ENCODE results near the gene DOP1A.

- TF ChIP-seq, protein P1, sequence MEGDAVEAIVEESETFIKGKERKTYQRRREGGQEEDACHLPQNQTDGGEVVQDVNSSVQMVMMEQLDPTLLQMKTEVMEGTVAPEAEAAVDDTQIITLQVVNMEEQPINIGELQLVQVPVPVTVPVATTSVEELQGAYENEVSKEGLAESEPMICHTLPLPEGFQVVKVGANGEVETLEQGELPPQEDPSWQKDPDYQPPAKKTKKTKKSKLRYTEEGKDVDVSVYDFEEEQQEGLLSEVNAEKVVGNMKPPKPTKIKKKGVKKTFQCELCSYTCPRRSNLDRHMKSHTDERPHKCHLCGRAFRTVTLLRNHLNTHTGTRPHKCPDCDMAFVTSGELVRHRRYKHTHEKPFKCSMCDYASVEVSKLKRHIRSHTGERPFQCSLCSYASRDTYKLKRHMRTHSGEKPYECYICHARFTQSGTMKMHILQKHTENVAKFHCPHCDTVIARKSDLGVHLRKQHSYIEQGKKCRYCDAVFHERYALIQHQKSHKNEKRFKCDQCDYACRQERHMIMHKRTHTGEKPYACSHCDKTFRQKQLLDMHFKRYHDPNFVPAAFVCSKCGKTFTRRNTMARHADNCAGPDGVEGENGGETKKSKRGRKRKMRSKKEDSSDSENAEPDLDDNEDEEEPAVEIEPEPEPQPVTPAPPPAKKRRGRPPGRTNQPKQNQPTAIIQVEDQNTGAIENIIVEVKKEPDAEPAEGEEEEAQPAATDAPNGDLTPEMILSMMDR (IDR thresholded peaks at IDR 0.05): no peak
- TF ChIP-seq EZH2 (IDR thresholded peaks at IDR 0.05; ENCODE audit: borderline replicate concordance, insufficient read depth, low read depth, low read length, poor library complexity, severe bottlenecking): no peak
Observed at GRCh38 chr6:83114164-83114563, 46.7 kb downstream of the DOP1A start.

All from B cell (primary cell).